A673 (cell line): ENCODE results near the gene CLEC9A. TPM values are rescaled to one million over a fixed set of nuclear protein-coding genes. Genes with fewer than 3 reads are reported as not detected.

Experiments used
- BruUV-seq: library from RNA; stranded (reverse); fragments of 400-500 nt; replicated peaks from 2 replicates; lab custom pipeline; 2021; lab: Mats Ljungman, UMichigan
- CTCF ChIA-PET: fragments of 300-600 bp; sonication (Branson Sonifier 250); formaldehyde crosslinking; loops from one replicate; lab custom pipeline; 2022; ENCODE audit warnings: antibody characterized with exemption; lab: Charles Lee
- POLR2A ChIA-PET: fragments of 300-600 bp; sonication (Branson Sonifier 250); formaldehyde crosslinking; loops from one replicate; lab custom pipeline; 2022; ENCODE audit warnings: antibody characterized with exemption; ENCODE audit not compliant: low non-redundant PET; lab: Charles Lee
- DNase-seq: peaks from one replicate; pipeline ENCODE4 v3.0.0-alpha.2; 2015; ENCODE audit warnings: low spot score
- H3K27ac ChIP-seq: fragments of 200-600 bp; sonication (generic); 2 replicates; pipeline ENCODE4 v1.5.1; 2016; ENCODE audit warnings: mixed run types, low read depth, mild to moderate bottlenecking, mixed read lengths, antibody characterized with exemption, low read length; ENCODE audit not compliant: poor library complexity, severe bottlenecking
- H3K27me3 ChIP-seq: fragments of 200-600 bp; sonication (generic); replicated peaks from 2 replicates; pipeline ENCODE4 v1.6.1; 2017; ENCODE audit warnings: mixed run types, low read depth, mild to moderate bottlenecking, mixed read lengths, antibody characterized with exemption, low read length; ENCODE audit not compliant: insufficient read depth, poor library complexity
- H3K36me3 ChIP-seq: fragments of 200-600 bp; sonication (generic); 2 replicates; pipeline ENCODE4 v1.6.1; 2016; ENCODE audit warnings: mixed run types, mild to moderate bottlenecking, mixed read lengths, antibody characterized with exemption, low read length; ENCODE audit not compliant: insufficient read depth, poor library complexity, severe bottlenecking
- H3K4me1 ChIP-seq: fragments of 200-600 bp; sonication (generic); 2 replicates; pipeline ENCODE4 v1.6.1; 2017; ENCODE audit warnings: mixed run types, mild to moderate bottlenecking, mixed read lengths, antibody characterized with exemption, low read length; ENCODE audit not compliant: insufficient read depth, poor library complexity, severe bottlenecking
- H3K4me3 ChIP-seq: fragments of 200-600 bp; sonication (generic); 2 replicates; pipeline ENCODE4 v1.5.1; 2016; ENCODE audit warnings: low read depth, mixed run types, mild to moderate bottlenecking, mixed read lengths, low read length; ENCODE audit not compliant: poor library complexity, severe bottlenecking
- H3K9me3 ChIP-seq: fragments of 200-600 bp; sonication (generic); 2 replicates; pipeline ENCODE4 v1.6.1; 2016; ENCODE audit warnings: mixed run types, low read depth, mild to moderate bottlenecking, mixed read lengths, antibody characterized with exemption, low read length; ENCODE audit not compliant: poor library complexity, severe bottlenecking
- EZH2 ChIP-seq: fragments of 200-600 bp; sonication (generic); IDR thresholded peaks from 2 replicates; pipeline ENCODE4 v1.6.1; 2017; ENCODE audit warnings: borderline replicate concordance, low read depth, mild to moderate bottlenecking, mixed read lengths, antibody characterized with exemption, low read length; ENCODE audit not compliant: poor library complexity, severe bottlenecking
- intact Hi-C: fragments of 100-400 bp; cut with micrococcal nuclease; formaldehyde crosslinking; loops from one replicate; pipeline ENCODE4 v1.10.0; 2022; ENCODE audit not compliant: unreplicated experiment
- total RNA-seq: library from RNA; stranded (reverse); gene quantifications from 2 replicates; pipeline ENCODE4 v1.2.3, GENCODE V29; 2021
- TF ChIP-seq, protein P1 (sequence below): fragments of 300-800, 200-600 bp; sonication (generic); conservative IDR thresholded peaks from 2 replicates; pipeline ENCODE4 v1.5.1; 2017; ENCODE audit warnings: low read depth, mild to moderate bottlenecking, antibody characterized with exemption, low read length, moderate library complexity, mixed read lengths

The CLEC9A gene
- total RNA-seq, 1 experiment from 2014 or later = not detected

DNA sequence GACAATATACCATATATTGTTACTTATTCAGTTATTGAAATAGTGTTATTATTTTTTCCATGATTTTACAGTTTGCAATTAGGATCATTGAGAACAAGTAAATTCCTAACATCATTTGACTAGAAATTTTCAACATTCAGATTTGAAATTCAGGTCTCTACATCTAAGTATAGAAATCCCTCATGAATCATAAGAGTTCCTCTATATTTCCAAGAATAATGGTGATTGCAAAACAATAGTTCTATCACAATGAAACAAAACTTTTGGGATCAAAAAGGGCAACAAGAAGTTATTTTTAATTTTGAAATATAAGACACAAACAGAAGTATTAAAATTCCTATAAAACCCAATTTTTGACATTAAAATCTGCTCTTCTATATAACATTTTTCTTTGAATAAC, 57.5 kb downstream of the CLEC9A start:
- Histone ChIP-seq H3K27me3 (no peaks in the 10 kb centered on the region), H3K4me1 (no peaks in the 10 kb centered on the region), H3K36me3 (no peaks in the 10 kb centered on the region), H3K27ac (no peak overlapping the region), H3K4me3 (no peak overlapping the region), H3K9me3 (no peaks in the 10 kb centered on the region)
- ChIA-PET CTCF (no interaction called here), POLR2A (no interaction called here)
- no peak for DNase-seq
- TF ChIP-seq EZH2 = no peak
- no TSS peak for BruUV-seq
- intact Hi-C loops = no loop called here

DNA sequence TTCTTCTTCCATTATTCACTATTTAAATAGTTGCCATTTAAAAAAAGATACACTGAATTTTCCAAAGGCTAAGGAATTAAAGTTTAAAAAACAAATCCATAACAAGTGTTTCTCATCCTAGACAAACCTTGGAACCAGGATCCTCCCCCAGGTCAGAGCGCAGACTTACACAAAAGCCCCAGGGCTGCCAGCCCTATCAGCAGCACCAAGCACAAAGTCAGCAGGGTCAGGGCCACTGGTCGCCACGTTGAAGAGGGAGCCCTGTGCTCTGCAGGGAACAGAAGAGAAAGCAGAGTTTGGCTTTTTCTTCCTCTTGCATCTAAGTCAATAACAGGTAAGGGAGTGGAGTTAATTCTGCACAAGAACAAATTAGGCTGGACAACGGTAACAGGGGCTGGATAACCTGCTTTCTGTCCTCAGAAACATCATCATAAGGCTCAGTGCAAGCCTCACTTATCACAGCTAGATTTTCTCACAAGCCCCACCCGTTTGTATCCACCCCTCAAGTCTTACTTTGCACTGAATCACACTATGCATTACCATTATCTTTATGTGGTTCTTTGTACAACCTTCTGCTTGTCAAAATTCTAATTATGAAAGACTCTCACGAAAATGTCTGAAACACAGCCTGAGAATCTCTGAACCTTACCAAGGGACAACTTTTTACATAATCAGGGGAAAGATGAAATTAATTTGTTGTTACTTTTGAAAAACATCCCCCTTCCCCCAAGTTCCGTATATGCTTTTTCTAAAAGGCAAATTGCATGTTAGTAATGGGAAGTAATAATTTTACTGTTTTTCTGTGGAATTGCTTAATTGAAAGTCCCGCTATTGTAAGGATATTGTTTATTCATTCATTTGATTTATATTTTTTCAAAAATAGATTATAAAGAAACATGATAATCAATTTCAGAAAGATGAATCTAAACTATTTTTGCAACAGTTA, 58.7 kb downstream of the CLEC9A start:
- CTCF ChIA-PET = no interaction called here
- Histone ChIP-seq H3K27me3 (no peaks in the 10 kb centered on the region), H3K27ac (no peak overlapping the region), H3K36me3 (no peaks in the 10 kb centered on the region), H3K4me1 (no peaks in the 10 kb centered on the region), H3K4me3 (no peak overlapping the region), H3K9me3 (no peaks in the 10 kb centered on the region)
- intact Hi-C loops = no loop called here
- POLR2A ChIA-PET = interaction anchor here (0.6 kb wide), 1 partner anchor 222 kb away, joined by 4 read pairs; no protein-coding TSS in a partner anchor
- no TSS peak for BruUV-seq
- DNase-seq = no peak
- TF ChIP-seq, protein P1, sequence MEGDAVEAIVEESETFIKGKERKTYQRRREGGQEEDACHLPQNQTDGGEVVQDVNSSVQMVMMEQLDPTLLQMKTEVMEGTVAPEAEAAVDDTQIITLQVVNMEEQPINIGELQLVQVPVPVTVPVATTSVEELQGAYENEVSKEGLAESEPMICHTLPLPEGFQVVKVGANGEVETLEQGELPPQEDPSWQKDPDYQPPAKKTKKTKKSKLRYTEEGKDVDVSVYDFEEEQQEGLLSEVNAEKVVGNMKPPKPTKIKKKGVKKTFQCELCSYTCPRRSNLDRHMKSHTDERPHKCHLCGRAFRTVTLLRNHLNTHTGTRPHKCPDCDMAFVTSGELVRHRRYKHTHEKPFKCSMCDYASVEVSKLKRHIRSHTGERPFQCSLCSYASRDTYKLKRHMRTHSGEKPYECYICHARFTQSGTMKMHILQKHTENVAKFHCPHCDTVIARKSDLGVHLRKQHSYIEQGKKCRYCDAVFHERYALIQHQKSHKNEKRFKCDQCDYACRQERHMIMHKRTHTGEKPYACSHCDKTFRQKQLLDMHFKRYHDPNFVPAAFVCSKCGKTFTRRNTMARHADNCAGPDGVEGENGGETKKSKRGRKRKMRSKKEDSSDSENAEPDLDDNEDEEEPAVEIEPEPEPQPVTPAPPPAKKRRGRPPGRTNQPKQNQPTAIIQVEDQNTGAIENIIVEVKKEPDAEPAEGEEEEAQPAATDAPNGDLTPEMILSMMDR = no peak
- no peak for TF ChIP-seq EZH2

DNA sequence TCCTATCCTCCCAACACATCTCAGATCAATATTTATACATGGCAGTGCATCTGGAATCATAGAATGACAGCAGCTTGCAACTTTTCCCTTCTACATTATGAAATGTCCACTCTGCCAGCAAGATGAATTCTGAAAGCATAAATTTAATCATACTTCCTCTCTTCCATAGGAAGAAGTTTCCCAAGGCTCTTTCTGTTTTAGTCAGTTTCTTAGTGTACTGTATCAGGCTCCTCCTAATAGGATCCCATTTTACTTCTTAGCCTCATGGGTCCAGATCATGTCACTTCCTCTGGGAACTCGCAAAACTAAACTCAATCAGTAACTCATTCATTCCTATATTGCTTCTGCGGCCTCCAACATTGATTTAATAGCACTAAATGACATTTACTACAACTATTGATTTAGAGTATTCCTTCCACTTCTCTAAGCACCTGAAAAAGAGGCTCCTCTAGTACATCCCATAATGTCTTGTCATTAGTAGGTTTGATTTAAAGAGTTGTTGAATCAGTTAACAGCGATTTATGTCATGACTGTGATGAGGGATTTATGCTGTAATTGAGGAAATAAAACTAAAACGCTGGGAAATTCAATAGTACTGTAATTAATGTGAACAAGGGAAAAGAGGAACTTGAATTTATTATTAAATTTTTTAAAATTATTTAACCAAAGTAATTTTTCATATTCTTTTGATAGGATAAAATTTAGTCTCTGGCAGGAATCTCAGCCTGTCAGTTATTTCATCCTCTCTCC, 64.3 kb downstream of the CLEC9A start:
- no TSS peak for BruUV-seq
- CTCF ChIA-PET = no interaction called here

DNA sequence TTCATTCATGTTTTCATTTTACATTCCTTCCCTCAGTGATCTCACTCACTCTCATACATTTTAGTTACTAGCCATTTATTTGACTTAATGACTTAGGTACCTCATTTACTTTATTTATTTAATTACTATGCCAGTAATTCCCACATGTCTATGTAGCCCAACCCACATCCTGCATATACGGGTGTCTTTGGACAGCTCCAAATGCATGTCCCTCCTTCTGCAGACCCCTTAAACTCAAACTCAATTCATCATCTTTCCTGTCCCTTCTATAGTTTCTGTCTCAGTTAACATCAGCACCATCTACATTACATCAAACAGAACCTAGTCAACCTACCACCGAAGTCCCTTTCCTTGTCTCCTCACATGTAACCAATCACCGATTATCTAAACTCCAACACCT, 65.5 kb downstream of the CLEC9A start:
- Histone ChIP-seq H3K9me3 (no peaks in the 10 kb centered on the region), H3K4me1 (no peaks in the 10 kb centered on the region), H3K27me3 (no peaks in the 10 kb centered on the region), H3K36me3 (no peaks in the 10 kb centered on the region), H3K4me3 (no peak overlapping the region), H3K27ac (no peak overlapping the region)
- CTCF ChIA-PET = no interaction called here
- DNase-seq = no peak
- TF ChIP-seq, protein P1 = no peak
- BruUV-seq = no TSS peak
- intact Hi-C loops = no loop called here
- POLR2A ChIA-PET = no interaction called here

More for the DNA sequence above, 64.3 kb downstream of the CLEC9A start:
- Histone ChIP-seq H3K27me3 (no peaks in the 10 kb centered on the region), H3K27ac (no peak overlapping the region), H3K4me3 (no peak overlapping the region), H3K4me1 (no peaks in the 10 kb centered on the region), H3K36me3 (no peaks in the 10 kb centered on the region), H3K9me3 (no peaks in the 10 kb centered on the region)
- POLR2A ChIA-PET = no interaction called here
- TF ChIP-seq EZH2 = no peak
- intact Hi-C loops = no loop called here
- DNase-seq = no peak
